Transverse colon (tissue), 4 donors: ENCODE measurements around the gene CDC42.

Experiments
- CTCF ChIP-seq, 5 experiments: fragments of 200-600 bp in 3 of 5; fragments of 450-650 bp in 2 of 5; sonication (generic) in 3 of 5; IDR thresholded peaks; 1 replicate in 2 of 5; 2 replicates in 3 of 5; pipeline ENCODE4 v1.5.1; 2016 to 2017; ENCODE audit warnings: antibody characterized with exemption in 5 of 5, inconsistent platforms in 3 of 5, mild to moderate bottlenecking in 2 of 5, moderate library complexity in 1 of 5
- EP300 ChIP-seq: sonication (generic); formaldehyde crosslinking; IDR thresholded peaks from one replicate; pipeline ENCODE4 v1.6.1; 2017; ENCODE audit warnings: antibody characterized with exemption, low read depth
- POLR2A ChIP-seq: fragments of 450-650 bp; IDR thresholded peaks from one replicate; pipeline ENCODE4 v1.6.1; 2016; ENCODE audit warnings: antibody characterized with exemption, mild to moderate bottlenecking, moderate library complexity
- POLR2AphosphoS5 ChIP-seq, 3 donors: sonication (generic); formaldehyde crosslinking; IDR thresholded peaks; one replicate each; pipeline ENCODE4 v1.6.1; 2016; ENCODE audit warnings: antibody characterized with exemption in 3 of 3

GRCh38 chr1:22117238-22117637 lies 64.7 kb downstream of the CDC42 start:
- no peak for TF ChIP-seq CTCF (IDR thresholded peaks at IDR 0.05)
- no peak for TF ChIP-seq EP300
- TF ChIP-seq POLR2A, result no peak
- no peak for TF ChIP-seq POLR2AphosphoS5 (IDR thresholded peaks at IDR 0.05)
